NT2/D1 (cell line): Measurements from ENCODE around the gene INPP4B.

Source experiments
- SUZ12 ChIP-seq: IDR thresholded peaks from 2 replicates; pipeline ENCODE4 v1.6.1; 2011; ENCODE audit not compliant: insufficient read length, insufficient read depth; ENCODE audit errors: extremely low read depth
- YY1 ChIP-seq: IDR thresholded peaks from 2 replicates; pipeline ENCODE4 v1.6.1; 2011; ENCODE audit not compliant: insufficient read length, insufficient read depth
- ZNF274 ChIP-seq: IDR thresholded peaks from 2 replicates; pipeline ENCODE4 v1.6.1; 2011; ENCODE audit warnings: mild to moderate bottlenecking, low read depth, low read length

- TF ChIP-seq YY1 (no peak), ZNF274 (no peak), SUZ12 (no peak)
Measured at GRCh38 chr4:142158980-142159379, 687.1 kb downstream of the INPP4B start.
